Pancreas (tissue), 10 donors: ENCODE results near the gene SOCS1. TPM values are rescaled to one million over a fixed set of nuclear protein-coding genes. Genes with fewer than 3 reads are reported as not detected.

Source experiments
- ATAC-seq, 4 donors: fragments of 200-7000 bp; cut with Tn5 transposase; one replicate each; pipeline versions ENCODE4 v1.8.0 to v1.9.1; 2020; ENCODE audit warnings: mild to moderate bottlenecking in 4 of 4, moderate library complexity in 4 of 4
- DNase-seq, 6 donors: peaks; one replicate each; pipeline ENCODE4 v3.0.0-alpha.2; 2020
- FAIRE-seq: peaks from 2 replicates; lab custom pipeline; 2012; peaks lifted over from hg19 to GRCh38; lab: Jason Lieb, UNC
- H3K27ac ChIP-seq, 4 donors: fragments of 200-600 bp; sonication (generic); 1 replicate in 3 of 4; 2 replicates in 1 of 4; pipeline versions ENCODE4 v1.5.0 to v1.8.0; 2020
- H3K27me3 ChIP-seq, 4 donors: fragments of 200-600 bp; one replicate each; pipeline ENCODE4 v1.8.0; 2021
- H3K36me3 ChIP-seq, 3 donors: fragments of 200-600 bp; sonication (generic) in 1 of 3; one replicate each; pipeline versions ENCODE4 v1.5.0 to v1.8.0; 2020 to 2021
- H3K4me1 ChIP-seq, 3 donors: fragments of 200-600 bp; one replicate each; pipeline ENCODE4 v1.8.0; 2021
- H3K4me3 ChIP-seq, 4 donors: fragments of 200-600 bp; sonication (generic) in 2 of 4; one replicate each; pipeline versions ENCODE4 v1.5.0 to v1.8.0; 2020 to 2021
- H3K9me3 ChIP-seq, 4 donors: fragments of 200-600 bp; one replicate each; pipeline ENCODE4 v1.8.0; 2021
- CTCF ChIP-seq, 4 donors: fragments of 200-600 bp; sonication (generic) in 3 of 4; IDR thresholded peaks; one replicate each; pipeline versions ENCODE4 v1.5.0 to v1.8.0; 2021; ENCODE audit warnings: antibody characterized with exemption in 4 of 4
- WGBS, 2 donors: extraction: QIAGEN DNeasy Blood & Tissue Kit; methylation state at CpG; one replicate each; pipeline ENCODE4 v1.1.7; 2013; 5-methylcytosine and 5-hydroxymethylcytosine counted together
- intact Hi-C, 3 donors: fragments of 100-400 bp; cut with DNase I; formaldehyde crosslinking; loops; one replicate each; pipeline versions ENCODE4 v1.11.1 to v1.14.2; 2022
- polyA plus RNA-seq, 2 donors: library from polyadenylated mRNA; stranded (reverse); fragments of 200-250 nt; gene quantifications; one replicate each; pipeline ENCODE4 v1.2.3, GENCODE V29; 2013
- total RNA-seq, 6 donors: library from RNA; stranded (reverse); fragmentation: NEBNext Ultra II Directional in 4 of 6; extraction: Animal tissue kit (Norgen Biotek cat#: 25700) in 4 of 6; gene quantifications; one replicate each; pipeline versions ENCODE4 v1.2.1 to v1.2.4, GENCODE V29; 2021 to 2023
- donor health status: healthy with polysubstance abuse.
- donor health status: DM: no; HTN: no; CAD: no; lungs with moderate emphysema.
- donor health status: DM: no; HTN: no; CAD: no.
- donor health status: control.
- donor health status: control.
- donor health status: Bipolar disorder and iron deficiency.
- donor health status: DM: yes; HTN: yes; CAD: no.
- donor health status: DM: no; HTN: no; CAD: no.
- donor health status: DM: no; HTN: no; CAD: no.
- donor health status: DM: yes; HTN: yes; CAD: no.

SOCS1 gene
- total and polyA plus RNA-seq, 8 donors, result 1.3 to 7.9 (median 2.0) TPM

GRCh38 chr16:11296706-11297491, 40.9 kb upstream of the SOCS1 start:
- WGBS, 2 donors, result 22% methylated on average over 9 to 10 of the region's 10 CpGs
- no peak for TF ChIP-seq CTCF (IDR thresholded peaks at IDR 0.05)

GRCh38 chr16:11296351-11296705, 40.3 kb upstream of the SOCS1 start:
- H3K4me3 ChIP-seq, result no peak overlapping the region
- intact Hi-C loops, result no loop called here
- H3K9me3 ChIP-seq, result no peaks in the 10 kb centered on the region
- H3K27ac ChIP-seq, result peak overlapping the region in 2 of 4 donors; percentile 69 to 72
- H3K36me3 ChIP-seq, result no peaks in the 10 kb centered on the region
- FAIRE-seq (no peak), ATAC-seq (no peak), DNase-seq (no peak)
- TF ChIP-seq CTCF (IDR thresholded peaks at IDR 0.05), result no peak
- peaks cover 12 to 23% (median 16%) of the 10 kb centered on the region in 3 donors for H3K4me1 ChIP-seq
- no peaks in the 10 kb centered on the region for H3K27me3 ChIP-seq
- 77 to 80% methylated on average over 3 of the region's 3 CpGs for WGBS, 2 donors

More at GRCh38 chr16:11296706-11297491, 40.9 kb upstream of the SOCS1 start:
- Histone ChIP-seq H3K4me1 (peaks cover 12 to 23% (median 16%) of the 10 kb centered on the region in 3 donors), H3K27me3 (no peaks in the 10 kb centered on the region), H3K9me3 (no peaks in the 10 kb centered on the region), H3K36me3 (no peaks in the 10 kb centered on the region), H3K27ac (peak overlapping the region; percentile 35 to 72 (median 52)), H3K4me3 (peak overlapping the region in 2 of 4 donors; percentile 13 to 14)
- FAIRE-seq (no peak), ATAC-seq (peak; percentile 60 to 81 (median 76)), DNase-seq (peak in 2 of 6 donors; percentile 21 to 43)
- intact Hi-C loops, result no loop called here

- Histone ChIP-seq H3K9me3 (no peaks in the 10 kb centered on the region), H3K4me3 (no peak overlapping the region), H3K4me1 (peaks cover 12 to 23% (median 16%) of the 10 kb centered on the region in 3 donors), H3K27me3 (no peaks in the 10 kb centered on the region), H3K36me3 (no peaks in the 10 kb centered on the region), H3K27ac (no peak overlapping the region)
- DNase-seq (no peak), FAIRE-seq (no peak), ATAC-seq (no peak)
- TF ChIP-seq CTCF (IDR thresholded peaks at IDR 0.05), result no peak
- intact Hi-C loops, result no loop called here
- 89 to 92% methylated on average over 4 of the region's 4 CpGs for WGBS, 2 donors
Observed at GRCh38 chr16:11295672-11296071, 39.7 kb upstream of the SOCS1 start.

DNA sequence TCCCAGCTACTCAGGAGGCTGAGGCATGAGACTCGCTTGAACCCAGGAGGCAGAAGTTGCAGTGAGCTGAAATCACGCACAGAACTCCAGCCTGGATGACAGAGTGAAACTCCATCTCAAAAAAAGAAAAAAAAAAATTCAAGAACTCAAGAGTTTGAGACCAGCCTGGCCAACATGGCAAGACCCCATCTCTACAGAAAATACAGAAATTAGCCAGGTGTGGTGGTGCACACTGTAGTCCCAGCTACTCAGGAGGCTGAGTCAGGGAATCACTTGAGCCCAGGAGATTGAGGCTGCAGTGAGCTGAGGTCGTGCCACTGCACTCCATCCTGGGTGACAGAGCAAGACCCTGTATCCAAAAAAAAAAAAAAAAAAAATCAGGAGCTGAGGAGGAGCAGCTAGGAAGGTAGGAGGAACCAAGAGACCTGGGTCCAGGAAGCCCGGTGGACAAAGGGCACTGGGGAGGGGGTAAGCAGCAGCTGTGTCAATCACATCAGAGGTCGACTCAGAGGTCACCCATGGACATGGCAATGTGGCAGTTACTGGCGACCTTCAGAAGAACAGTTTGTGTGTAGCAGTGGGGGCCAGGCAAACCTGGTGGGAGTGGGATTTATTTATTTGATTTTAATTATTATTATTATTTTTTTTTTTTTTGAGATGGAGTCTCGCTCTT, 36.2 kb upstream of the SOCS1 start:
- intact Hi-C loops, result no loop called here
- no peak for TF ChIP-seq CTCF (IDR thresholded peaks at IDR 0.05)
- Histone ChIP-seq H3K27me3 (no peaks in the 10 kb centered on the region), H3K4me3 (no peak overlapping the region), H3K27ac (no peak overlapping the region), H3K36me3 (no peaks in the 10 kb centered on the region), H3K9me3 (no peaks in the 10 kb centered on the region), H3K4me1 (peaks cover 9 to 13% (median 10%) of the 10 kb centered on the region in 3 donors)
- no peak for DNase-seq
- ATAC-seq, result no peak
- no peak for FAIRE-seq
- WGBS, 2 donors, result 73 to 83% methylated on average over 7 of the region's 7 CpGs
